Measurements from ENCODE around the gene ARHGEF40.

The ARHGEF40 gene

GRCh38 chr14:21070083-21070609 is at the start of gene ARHGEF40:
Gene ARHGEF40, plus strand, starts transcription at chr14:21070304. Its CDS starts 93 bp downstream, at chr14:21070397.
- DNase-seq, result no peak

GRCh38 chr14:21020977-21021545 is 49.0 kb upstream of the ARHGEF40 start:
- no peak for DNase-seq

GRCh38 chr14:21022686-21023085 is 47.4 kb upstream of the ARHGEF40 start:
- no peak for DNase-seq

- DNase-seq, result no peak
Measured at GRCh38 chr14:21023174-21023573, 46.9 kb upstream of the ARHGEF40 start.

DNA sequence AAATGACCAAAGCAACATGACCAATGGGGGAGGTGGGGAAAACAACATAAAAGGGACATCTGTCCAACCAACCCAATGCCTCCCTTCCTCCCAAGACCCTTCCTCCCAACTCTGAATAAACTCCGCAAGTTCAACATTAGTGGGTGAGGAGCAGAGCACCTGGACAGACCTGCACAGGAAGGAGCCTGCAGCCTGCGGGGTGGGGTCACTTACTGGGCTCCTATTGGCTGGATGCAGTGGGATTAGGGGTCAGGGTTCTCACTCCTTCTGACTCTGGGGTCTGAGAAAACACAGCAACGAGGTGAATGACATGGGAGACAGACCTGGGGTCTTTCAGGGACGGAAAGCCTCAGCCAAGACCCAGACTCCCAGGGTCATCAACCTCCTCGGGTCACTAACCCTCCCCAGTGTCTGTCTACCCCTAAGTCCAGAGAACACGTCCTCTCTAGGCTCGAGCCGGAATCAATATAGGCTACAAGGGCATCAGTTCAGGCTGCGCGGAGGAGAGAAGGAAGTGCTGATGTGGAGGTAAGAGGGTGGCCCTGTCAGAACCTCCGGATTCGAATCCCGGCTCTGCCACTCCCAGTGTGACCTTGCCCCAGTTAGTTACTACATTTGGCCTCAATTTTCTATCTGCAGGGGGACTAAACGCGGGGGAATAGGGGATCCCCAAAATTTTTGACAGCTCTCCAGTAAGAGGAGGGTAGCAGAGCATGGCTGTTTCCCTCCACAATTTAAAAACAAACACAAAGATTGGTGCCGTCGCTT is 46.1 kb upstream of the ARHGEF40 start:
- no peak for DNase-seq

DNA sequence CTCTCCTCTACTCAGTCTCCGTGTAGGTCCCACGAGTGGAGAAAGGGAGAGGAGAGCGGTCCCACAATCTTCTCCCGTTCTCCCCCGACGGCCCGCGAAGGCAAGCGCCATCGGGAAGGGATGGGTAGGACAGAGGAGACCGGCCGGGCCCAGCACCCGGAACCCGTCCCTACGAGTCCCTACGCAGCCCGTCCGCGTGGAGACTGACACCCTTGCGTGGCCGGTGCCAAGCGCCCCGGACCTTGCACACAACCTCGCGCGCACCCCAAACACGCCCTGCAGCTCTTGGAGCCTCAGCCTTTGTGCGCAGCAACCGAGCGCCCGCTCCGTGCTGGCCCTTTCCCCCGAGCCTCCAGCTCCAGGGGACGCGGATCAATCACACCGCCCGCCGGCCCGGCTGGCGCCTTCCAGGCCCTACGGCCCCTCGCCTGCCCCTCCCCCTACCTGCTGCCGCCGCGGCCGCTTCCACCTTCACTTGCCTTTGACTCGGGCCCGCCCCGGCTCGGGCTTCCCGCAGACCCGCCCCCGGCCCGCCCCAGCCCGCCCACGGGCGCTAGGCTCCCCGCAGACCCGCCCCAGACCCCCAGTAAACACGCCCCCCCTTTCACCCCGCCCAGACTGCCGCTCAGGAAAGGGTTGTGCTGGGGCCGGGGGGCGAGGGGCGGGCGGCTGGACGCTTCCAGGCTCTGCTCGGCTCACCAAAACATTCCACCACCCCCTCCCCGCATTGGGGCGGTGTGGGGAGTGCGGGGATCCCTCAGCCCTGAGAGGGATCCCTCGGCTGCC is 45.3 kb upstream of the ARHGEF40 start, which contains the start of gene NDRG2:
Gene NDRG2 (minus strand): TSS at position 477 of the 786 bp plus-strand sequence. CDS start 1,746 bp downstream, outside the sequence.
- no peak for DNase-seq

GRCh38 chr14:21025371-21026273 is 44.5 kb upstream of the ARHGEF40 start:
- no peak for DNase-seq

GRCh38 chr14:21026274-21026987 is 43.7 kb upstream of the ARHGEF40 start:
- no peak for DNase-seq

DNA sequence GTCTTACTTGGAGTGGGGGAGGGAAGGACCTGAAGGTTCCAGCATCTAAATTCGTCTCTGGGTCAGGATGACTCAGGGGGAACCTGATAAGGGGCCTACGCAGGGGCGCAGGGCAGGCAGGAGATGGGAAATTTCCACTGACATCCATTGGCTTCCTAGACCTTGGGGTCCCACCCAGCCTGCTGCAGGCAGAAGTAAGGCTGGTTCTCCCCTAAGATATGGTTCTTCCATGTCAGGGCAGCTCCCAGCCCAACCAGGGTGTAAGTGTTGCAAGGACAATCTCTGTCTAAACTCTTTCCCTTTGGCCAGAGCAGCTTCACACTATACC is 43.2 kb upstream of the ARHGEF40 start:
- no peak for DNase-seq

DNA sequence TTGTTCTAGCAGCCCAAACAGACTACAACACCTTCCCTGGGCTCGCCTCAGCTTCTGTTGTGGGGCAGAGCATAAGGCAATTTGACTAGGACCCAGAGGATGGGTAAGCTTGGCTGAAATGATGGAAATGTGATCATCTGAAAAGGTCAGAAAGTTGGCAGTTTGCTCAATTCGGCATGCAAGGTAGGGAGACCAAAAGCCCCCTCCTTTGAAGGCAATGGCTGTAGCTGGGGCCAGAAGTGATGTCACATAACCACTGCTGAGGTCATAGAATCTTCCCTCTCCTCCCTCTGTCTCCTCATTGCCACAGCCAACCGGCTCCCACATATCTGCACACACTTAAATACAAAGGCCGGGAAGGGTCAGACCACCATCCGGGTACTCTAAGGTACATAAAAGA is 40.2 kb upstream of the ARHGEF40 start, which contains the start of gene TPPP2:
Gene TPPP2 (plus strand): TSS at position 301 of the 400 bp plus-strand sequence. CDS start 365 bp downstream, outside the sequence.
- no peak for DNase-seq

GRCh38 chr14:21030531-21030930 is 39.6 kb upstream of the ARHGEF40 start:
- no peak for DNase-seq

DNA sequence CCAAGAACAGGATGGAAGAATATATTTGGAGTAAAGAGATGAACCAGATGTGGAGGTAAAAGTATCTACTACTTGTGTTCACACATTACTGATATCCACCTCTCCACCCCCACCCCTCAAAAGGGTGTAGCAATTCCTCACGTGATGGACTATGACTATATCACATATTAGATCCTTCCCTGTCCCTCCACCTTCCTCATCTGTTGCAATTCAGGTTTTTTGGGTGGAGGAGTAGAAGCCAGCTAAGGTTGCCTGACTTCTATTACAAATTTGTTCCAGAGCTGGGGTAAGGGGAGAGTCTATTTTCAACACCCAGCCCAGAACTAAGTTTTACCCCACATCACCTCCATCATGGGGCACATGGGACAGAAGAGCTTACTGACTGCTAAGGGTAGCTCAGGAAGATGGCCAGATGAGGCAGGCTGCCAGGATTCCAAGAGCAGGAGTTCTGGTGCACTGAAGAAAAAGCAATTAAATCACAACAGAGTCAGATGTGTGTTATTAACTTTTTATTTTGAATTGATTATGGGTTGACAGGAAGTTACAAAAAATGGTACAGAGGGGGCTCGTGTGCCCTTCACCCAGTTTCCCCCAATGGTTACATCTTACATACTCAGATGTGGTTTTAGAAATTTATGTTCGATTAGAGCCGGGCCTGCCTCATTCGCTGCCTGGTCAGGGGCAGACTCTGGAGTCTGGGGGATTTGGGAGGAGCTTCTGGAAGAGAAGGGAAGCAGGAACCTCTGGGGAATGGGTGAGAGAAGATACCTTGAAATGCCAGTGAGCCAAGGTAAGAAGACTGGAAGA is 37.6 kb upstream of the ARHGEF40 start:
- DNase-seq, result no peak

DNA sequence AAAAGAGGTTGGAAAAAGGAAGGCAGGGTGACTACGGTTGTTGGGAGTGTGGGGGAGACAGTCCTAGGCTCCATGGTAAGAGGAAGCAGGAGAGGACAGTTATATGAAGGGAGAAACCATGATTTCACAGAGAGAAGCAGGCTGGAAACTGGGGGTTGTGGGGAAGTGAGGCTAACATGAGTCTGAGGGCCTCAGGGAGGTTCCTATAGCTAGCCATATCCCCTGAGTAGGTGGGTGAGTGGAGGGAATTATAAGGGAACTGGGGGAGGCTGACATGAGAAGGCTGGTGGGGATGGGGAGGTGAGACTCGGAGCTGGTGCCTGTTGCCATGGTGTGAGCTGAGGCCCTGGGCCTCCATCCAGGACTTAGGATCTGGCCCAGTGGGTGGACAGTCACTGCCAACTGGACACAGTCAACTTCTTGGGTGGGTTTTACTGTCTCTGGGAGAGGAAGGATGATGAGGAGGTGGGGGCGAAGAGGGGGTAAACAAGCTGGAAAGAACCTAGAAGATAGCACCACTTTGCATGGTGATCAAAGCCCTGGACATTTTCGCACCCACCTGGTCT is 36.9 kb upstream of the ARHGEF40 start:
- DNase-seq, result no peak

DNA sequence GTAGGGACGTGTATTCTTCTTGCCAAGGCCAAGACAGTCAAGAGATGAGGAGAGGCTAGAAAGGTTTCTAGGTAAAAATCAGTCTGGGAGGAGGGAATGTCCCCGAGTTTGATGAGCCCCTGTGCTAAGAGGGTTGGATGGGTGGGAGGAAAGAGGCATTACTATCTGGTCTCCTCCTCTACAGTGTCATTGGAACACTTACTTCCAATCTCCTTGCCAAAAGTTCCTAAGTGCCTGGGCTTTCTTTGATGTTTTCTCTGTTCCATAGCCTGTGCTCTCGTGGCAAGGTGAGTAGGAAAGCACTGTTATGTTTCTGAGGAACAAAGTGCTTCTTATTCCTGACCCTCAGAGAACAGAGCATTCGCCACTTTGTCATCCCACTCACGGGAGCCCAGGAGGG is 35.4 kb upstream of the ARHGEF40 start, which contains the start of gene RNASE13:
Gene RNASE13 (minus strand): TSS at position 101 of the 400 bp plus-strand sequence. CDS start 519 bp downstream, outside the sequence.
- no peak for DNase-seq

GRCh38 chr14:21036751-21037150 is 33.4 kb upstream of the ARHGEF40 start:
- DNase-seq, result no peak

- DNase-seq, result no peak
Measured at GRCh38 chr14:21037156-21037555, 32.9 kb upstream of the ARHGEF40 start.

GRCh38 chr14:21038441-21039422 is 31.4 kb upstream of the ARHGEF40 start:
- DNase-seq, result no peak

GRCh38 chr14:21039585-21040369 is 30.3 kb upstream of the ARHGEF40 start:
- DNase-seq, result no peak
